SK-N-SH (cell line): ENCODE measurements around the gene MYB. TPM values are rescaled to one million over a fixed set of nuclear protein-coding genes. Genes with fewer than 3 reads are reported as not detected.
A peak's percentile ranks its signal among the peaks of the same experiment; 100 is the strongest.

Source experiments
- CTCF ChIA-PET: fragments of 300-600, 350-600 bp; formaldehyde crosslinking; extraction: SDS; loops from one replicate; lab custom pipeline; 2021; lab: Yijun Ruan, JAX
- POLR2A ChIA-PET: fragments of 350-600 bp; sonication (Branson Sonifier 250); formaldehyde crosslinking; extraction: SDS; loops from one replicate; lab custom pipeline; 2020; ENCODE audit warnings: antibody characterized with exemption, inconsistent platforms; lab: Yijun Ruan, JAX
- DNase-seq: peaks from one replicate; pipeline ENCODE4 v3.0.0; 2012
- H2AFZ ChIP-seq: fragments of 200-600 bp; sonication (generic); 2 replicates; pipeline ENCODE4 v1.8.1; 2016; ENCODE audit warnings: antibody characterized with exemption, mild to moderate bottlenecking, low read depth
- H3F3A ChIP-seq: fragments of 200-600 bp; sonication (generic); replicated peaks from 2 replicates; pipeline ENCODE3; 2016; ENCODE audit warnings: antibody characterized with exemption, mild to moderate bottlenecking; ENCODE audit not compliant: insufficient read depth
- H3K27ac ChIP-seq, 2 experiments: fragments of 200-500 bp in 1 of 2; fragments of 200-600 bp in 1 of 2; sonication (Bioruptor generic) in 1 of 2; sonication (generic), shearing (Covaris generic) in 1 of 2; 2 replicates each; pipeline versions ENCODE4 v1.5.1 to v1.6.1; 2014 to 2016; ENCODE audit warnings: low read depth in 2 of 2, inconsistent platforms in 1 of 2, low read length in 1 of 2, mild to moderate bottlenecking in 1 of 2, mixed read lengths in 1 of 2
- H3K27me3 ChIP-seq: fragments of 200-600 bp; sonication (generic), shearing (Covaris generic); 2 replicates; pipeline ENCODE4 v1.6.1; 2016; ENCODE audit warnings: mixed run types; ENCODE audit not compliant: insufficient read depth
- H3K36me3 ChIP-seq, 2 experiments: fragments of 200-500 bp in 1 of 2; fragments of 200-600 bp in 1 of 2; sonication (Bioruptor generic) in 1 of 2; sonication (generic) in 1 of 2; replicated peaks in 1 of 2; 2 replicates each; pipeline versions ENCODE3 to v1.5.1; 2014 to 2016; ENCODE audit warnings: low read length in 1 of 2, mild to moderate bottlenecking in 1 of 2; ENCODE audit not compliant: insufficient read depth in 2 of 2, control insufficient read depth in 1 of 2
- H3K4me1 ChIP-seq, 2 experiments: fragments of 200-500 bp in 1 of 2; fragments of 200-600 bp in 1 of 2; sonication (Bioruptor generic) in 1 of 2; sonication (generic), shearing (Covaris generic) in 1 of 2; 2 replicates each; pipeline versions ENCODE4 v1.5.1 to v1.6.1; 2014 to 2016; ENCODE audit warnings: low read depth in 1 of 2, low read length in 1 of 2, mixed run types in 1 of 2; ENCODE audit not compliant: insufficient read depth in 2 of 2, control insufficient read depth in 1 of 2
- H3K4me2 ChIP-seq: fragments of 200-600 bp; sonication (generic), shearing (Covaris generic); 2 replicates; pipeline ENCODE4 v1.6.1; 2017; ENCODE audit warnings: mixed run types
- H3K4me3 ChIP-seq, 2 experiments: fragments of 200-500 bp in 1 of 2; fragments of 200-600 bp in 1 of 2; sonication (Bioruptor generic) in 1 of 2; sonication (generic), shearing (Covaris generic) in 1 of 2; 2 replicates each; pipeline versions ENCODE4 v1.5.1 to v1.8.1; 2014 to 2016; ENCODE audit warnings: low read depth in 2 of 2, inconsistent platforms in 1 of 2, low read length in 1 of 2, mild to moderate bottlenecking in 1 of 2, mixed read lengths in 1 of 2, moderate library complexity in 1 of 2
- H3K79me2 ChIP-seq: fragments of 200-600 bp; sonication (generic); 2 replicates; pipeline ENCODE4 v1.8.1; 2017; ENCODE audit warnings: mild to moderate bottlenecking; ENCODE audit not compliant: insufficient read depth
- H3K9ac ChIP-seq: fragments of 200-600 bp; sonication (generic); 2 replicates; pipeline ENCODE4 v1.6.1; 2017; ENCODE audit warnings: mixed run types
- H3K9me2 ChIP-seq: fragments of 200-600 bp; sonication (generic); 2 replicates; pipeline ENCODE4 v1.6.1; 2017; ENCODE audit warnings: mixed run types
- H3K9me3 ChIP-seq: fragments of 200-600 bp; sonication (generic); 2 replicates; pipeline ENCODE4 v1.6.1; 2017; ENCODE audit warnings: mixed run types, mild to moderate bottlenecking, moderate library complexity
- H4K20me1 ChIP-seq: fragments of 200-600 bp; sonication (generic); 2 replicates; pipeline ENCODE4 v1.6.1; 2017; ENCODE audit warnings: mild to moderate bottlenecking, mixed run types; ENCODE audit not compliant: insufficient read depth
- CHD2 ChIP-seq: fragments of 150-350 bp; IDR thresholded peaks from 2 replicates; pipeline ENCODE4 v1.6.1; 2018; ENCODE audit warnings: low read length; ENCODE audit not compliant: partially characterized antibody
- GABPA ChIP-seq: IDR thresholded peaks from 2 replicates; pipeline ENCODE4 v1.4.0; 2012; ENCODE audit warnings: low read depth, mild to moderate bottlenecking
- JUND ChIP-seq: IDR thresholded peaks from 2 replicates; pipeline ENCODE4 v1.4.0; 2012
- MXI1 ChIP-seq: IDR thresholded peaks from 2 replicates; pipeline ENCODE4 v1.6.1; 2012; ENCODE audit warnings: mild to moderate bottlenecking, low read depth, low read length, improper control_type of control experiment
- RFX5 ChIP-seq: IDR thresholded peaks from 2 replicates; pipeline ENCODE4 v1.6.1; 2012; ENCODE audit warnings: mild to moderate bottlenecking, improper control_type of control experiment, low read length
- RXRA ChIP-seq: IDR thresholded peaks from 2 replicates; pipeline ENCODE4 v1.4.0; 2012; ENCODE audit warnings: low read depth, mild to moderate bottlenecking, borderline replicate concordance
- WGBS: methylation state at CpG from one replicate; pipeline ENCODE4 v1.1.6; 2017; ENCODE audit warnings: low lambda C conversion rate; 5-methylcytosine and 5-hydroxymethylcytosine counted together
- polyA plus RNA-seq, 3 experiments: library from polyadenylated mRNA; depleted of rRNA; stranded (reverse); fragments of >200 nt; gene quantifications; 2 replicates each; pipeline ENCODE4 v1.2.3, GENCODE V29; 2012
- TF ChIP-seq, protein P1 (sequence below): fragments of 200-600 bp; sonication (generic); IDR thresholded peaks from 2 replicates; pipeline ENCODE4 v1.6.1; 2017; ENCODE audit warnings: antibody characterized with exemption, mild to moderate bottlenecking, moderate library complexity
- TF ChIP-seq, protein P2 (sequence below): IDR thresholded peaks from 2 replicates; pipeline ENCODE4; 2012

MYB gene
- polyA plus RNA-seq, 1 of the 3 experiments (the other 2 are of a cell fraction) = 0.85 TPM

DNA sequence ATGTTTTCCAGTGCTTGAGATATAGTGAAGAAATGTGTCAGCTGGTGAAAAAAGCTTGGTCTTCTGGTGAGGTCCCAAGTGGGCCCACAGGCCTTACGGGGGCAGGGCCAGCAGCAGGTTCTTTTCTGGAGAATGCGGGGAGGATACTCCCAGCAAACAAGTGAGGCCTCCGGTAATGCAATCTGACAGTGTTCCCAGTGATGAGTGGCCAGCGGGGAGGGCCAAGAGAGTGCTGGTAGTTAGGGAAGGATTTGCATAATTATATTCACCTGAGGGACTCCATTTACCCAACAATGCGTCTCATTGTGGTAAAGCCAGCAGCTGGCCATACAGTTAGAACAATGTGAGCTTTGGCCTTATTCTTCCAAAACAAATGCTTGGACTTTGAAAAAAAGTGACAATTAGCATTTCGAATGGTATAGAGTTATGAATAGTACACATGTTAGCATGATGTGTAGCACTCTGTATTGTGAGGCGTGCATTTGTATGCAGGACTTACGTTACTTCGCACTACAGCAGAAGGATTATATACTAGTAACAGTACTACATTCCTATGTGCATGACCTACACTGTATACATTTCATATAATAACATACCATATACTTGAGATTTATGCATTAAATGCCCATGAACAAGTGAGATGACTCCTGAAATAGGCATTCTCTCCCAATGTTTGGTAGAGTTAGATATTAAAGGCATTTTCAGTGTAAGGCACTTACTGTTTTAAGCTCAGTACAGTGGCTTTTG lies 69.8 kb downstream of the MYB start:
- Histone ChIP-seq H3K4me3 (no peak overlapping the region), H3K79me2 (no peaks in the 10 kb centered on the region)
- WGBS = 92% methylated on average over 8 of the region's 9 CpGs

DNA sequence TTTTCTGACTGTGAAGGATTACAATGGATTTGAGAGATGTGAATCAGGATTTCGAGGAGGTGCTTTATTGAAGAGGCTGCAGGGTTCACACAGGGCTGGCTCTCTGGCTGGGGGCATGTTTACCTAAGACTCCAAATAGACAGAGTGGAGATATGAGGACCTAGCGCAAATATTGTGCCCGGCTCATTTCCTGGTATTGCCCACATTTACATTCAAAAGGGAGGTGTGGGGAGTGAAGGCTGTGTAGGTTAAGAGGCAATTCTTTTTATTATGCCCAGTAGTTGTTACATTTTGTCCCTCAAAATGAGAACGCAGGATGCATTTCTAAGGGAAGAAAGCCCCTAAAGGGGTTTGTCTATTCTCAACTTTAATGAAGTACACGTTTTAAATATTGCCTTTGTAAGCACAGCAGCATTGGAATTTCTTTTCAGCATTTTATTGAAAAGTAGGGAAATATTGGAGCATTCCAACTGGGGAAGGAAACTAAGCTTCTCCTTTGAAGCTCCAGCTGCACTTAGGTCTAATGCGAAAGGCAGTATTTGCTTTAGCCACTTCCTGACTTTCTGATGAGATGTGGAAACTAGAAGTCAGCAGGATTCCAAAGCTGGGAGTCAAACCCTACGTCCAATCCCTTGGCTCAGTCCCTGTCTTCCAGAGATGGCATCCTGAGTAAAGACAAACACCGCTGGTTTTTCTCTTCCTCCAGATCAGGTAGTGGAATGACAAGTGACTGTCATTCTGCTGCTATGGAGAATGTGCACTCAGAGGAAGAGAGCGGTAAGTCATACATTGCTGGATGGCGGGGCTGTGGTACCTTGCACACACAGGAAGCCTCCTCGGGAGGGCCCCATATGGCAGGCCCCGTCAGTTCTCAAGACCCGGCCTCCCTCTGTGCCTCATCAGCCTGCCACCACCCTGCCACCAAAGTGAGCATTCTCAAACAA lies 70.7 kb downstream of the MYB start:
- Histone ChIP-seq H3F3A (peaks cover 6% of the 10 kb centered on the region), H4K20me1 (no peaks in the 10 kb centered on the region), H3K27ac (peak overlapping the region in 1 of 2 experiments; percentile 42; a peak in 2 of 4 replicates), H3K9me3 (no peaks in the 10 kb centered on the region), H3K79me2 (no peaks in the 10 kb centered on the region), H3K9ac (no peak overlapping the region), H3K4me1 (no peaks in the 10 kb centered on the region), H2AFZ (peak overlapping the region; percentile 63; the same call in 1 of the 2 replicates), H3K4me2 (no peak overlapping the region; the same call in 1 of the 2 replicates), H3K9me2 (no peaks in the 10 kb centered on the region), H3K36me3 (no peaks in the 10 kb centered on the region), H3K27me3 (no peaks in the 10 kb centered on the region), H3K4me3 (no peak overlapping the region)
- 81% methylated on average over 13 of the region's 13 CpGs for WGBS
- DNase-seq = no peak
- TF ChIP-seq, protein P1, sequence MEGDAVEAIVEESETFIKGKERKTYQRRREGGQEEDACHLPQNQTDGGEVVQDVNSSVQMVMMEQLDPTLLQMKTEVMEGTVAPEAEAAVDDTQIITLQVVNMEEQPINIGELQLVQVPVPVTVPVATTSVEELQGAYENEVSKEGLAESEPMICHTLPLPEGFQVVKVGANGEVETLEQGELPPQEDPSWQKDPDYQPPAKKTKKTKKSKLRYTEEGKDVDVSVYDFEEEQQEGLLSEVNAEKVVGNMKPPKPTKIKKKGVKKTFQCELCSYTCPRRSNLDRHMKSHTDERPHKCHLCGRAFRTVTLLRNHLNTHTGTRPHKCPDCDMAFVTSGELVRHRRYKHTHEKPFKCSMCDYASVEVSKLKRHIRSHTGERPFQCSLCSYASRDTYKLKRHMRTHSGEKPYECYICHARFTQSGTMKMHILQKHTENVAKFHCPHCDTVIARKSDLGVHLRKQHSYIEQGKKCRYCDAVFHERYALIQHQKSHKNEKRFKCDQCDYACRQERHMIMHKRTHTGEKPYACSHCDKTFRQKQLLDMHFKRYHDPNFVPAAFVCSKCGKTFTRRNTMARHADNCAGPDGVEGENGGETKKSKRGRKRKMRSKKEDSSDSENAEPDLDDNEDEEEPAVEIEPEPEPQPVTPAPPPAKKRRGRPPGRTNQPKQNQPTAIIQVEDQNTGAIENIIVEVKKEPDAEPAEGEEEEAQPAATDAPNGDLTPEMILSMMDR = no peak
- TF ChIP-seq CHD2 = no peak
- ChIA-PET POLR2A (no interaction called here), CTCF (no interaction called here)

More for the DNA sequence above, 69.8 kb downstream of the MYB start:
- peaks cover 6% of the 10 kb centered on the region for H3F3A ChIP-seq
- ChIA-PET POLR2A (no interaction called here), CTCF (no interaction called here)
- no peak overlapping the region for H3K9ac ChIP-seq
- H3K9me2 ChIP-seq = no peaks in the 10 kb centered on the region
- H3K4me2 ChIP-seq = no peak overlapping the region
- no peaks in the 10 kb centered on the region for H3K4me1 ChIP-seq
- no peaks in the 10 kb centered on the region for H3K36me3 ChIP-seq
- DNase-seq = no peak
- H3K27me3 ChIP-seq = no peaks in the 10 kb centered on the region
- H3K9me3 ChIP-seq = no peaks in the 10 kb centered on the region
- TF ChIP-seq RFX5 (no peak), MXI1 (no peak), JUND (no peak), GABPA (no peak), RXRA (no peak)
- TF ChIP-seq, protein P2, sequence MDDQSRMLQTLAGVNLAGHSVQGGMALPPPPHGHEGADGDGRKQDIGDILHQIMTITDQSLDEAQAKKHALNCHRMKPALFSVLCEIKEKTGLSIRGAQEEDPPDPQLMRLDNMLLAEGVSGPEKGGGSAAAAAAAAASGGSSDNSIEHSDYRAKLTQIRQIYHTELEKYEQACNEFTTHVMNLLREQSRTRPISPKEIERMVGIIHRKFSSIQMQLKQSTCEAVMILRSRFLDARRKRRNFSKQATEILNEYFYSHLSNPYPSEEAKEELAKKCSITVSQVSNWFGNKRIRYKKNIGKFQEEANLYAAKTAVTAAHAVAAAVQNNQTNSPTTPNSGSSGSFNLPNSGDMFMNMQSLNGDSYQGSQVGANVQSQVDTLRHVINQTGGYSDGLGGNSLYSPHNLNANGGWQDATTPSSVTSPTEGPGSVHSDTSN = no peak
- H3K27ac ChIP-seq = peak overlapping the region in 1 of 2 experiments; percentile 42; a peak in 1 of 4 replicates
- H2AFZ ChIP-seq = peak overlapping the region; percentile 63; the same call in 1 of the 2 replicates
- H4K20me1 ChIP-seq = no peaks in the 10 kb centered on the region
